ENCODE data around the gene TSPEAR. TPM values are rescaled to one million over a fixed set of nuclear protein-coding genes. Genes with fewer than 3 reads are reported as not detected.
A peak's percentile ranks its signal among the peaks of the same experiment; 100 is the strongest.

TSPEAR gene
- total and polyA plus RNA-seq, 2 of the 13 experiments (the other 11 are each of a cell fraction or from before 2014, with no cell fraction given), result 0.07 to 0.32 TPM

DNA sequence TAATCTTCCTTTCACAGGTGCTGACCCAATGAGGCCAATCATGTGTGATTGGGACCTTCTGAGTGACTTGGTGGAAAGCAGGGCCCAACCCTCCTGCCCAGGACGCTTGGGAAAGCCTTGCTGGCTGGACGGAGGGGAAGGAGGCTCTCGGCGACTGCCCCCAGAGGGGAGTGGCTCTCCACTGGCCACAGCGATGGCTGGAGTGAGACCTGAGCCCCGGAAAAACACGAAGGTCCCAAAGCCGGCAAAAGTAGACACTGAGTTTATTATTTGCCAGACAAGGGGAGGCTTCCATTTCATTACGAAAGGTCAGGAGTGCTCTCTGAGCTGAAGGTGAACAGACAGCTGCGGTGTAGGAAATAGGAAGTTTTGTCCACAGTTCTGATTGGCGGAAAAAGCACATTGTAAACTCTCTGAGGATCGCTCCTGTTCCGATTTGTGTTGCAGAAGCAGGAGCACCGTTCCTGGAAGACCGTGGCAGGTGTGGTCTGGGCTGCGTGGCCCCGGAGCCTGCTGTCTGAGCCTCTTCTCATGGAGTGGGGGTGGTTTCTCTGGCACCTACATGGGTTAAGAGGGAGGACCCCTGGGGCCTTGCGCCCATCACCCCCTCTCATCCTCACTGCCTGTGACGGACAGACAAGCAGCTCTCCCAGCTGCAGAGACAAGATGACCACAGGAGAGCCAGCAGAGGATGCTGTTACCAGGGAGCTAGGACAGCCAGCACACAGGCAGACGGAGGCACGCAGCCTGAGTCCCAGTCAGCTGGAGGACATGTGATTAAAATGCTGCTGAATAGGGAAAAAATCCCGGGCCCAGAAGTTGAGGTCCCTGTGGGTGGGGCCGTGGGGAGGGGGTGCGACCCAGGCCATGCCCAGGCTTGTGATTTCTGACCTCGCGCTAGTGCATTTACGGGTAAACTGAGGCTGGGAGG, 212.8 kb downstream of the TSPEAR start (continued):
- TF ChIP-seq MIER2 (CRISPR knock-in tag; IDR thresholded peaks at IDR 0.05) (no peak), ZNF605 (CRISPR knock-in tag; IDR thresholded peaks at IDR 0.05) (peak; percentile 57; the same call in 1 of the 2 replicates), BRCA1 (CRISPR knock-in tag; IDR thresholded peaks at IDR 0.05) (no peak), NFKB2 (CRISPR knock-in tag; IDR thresholded peaks at IDR 0.05; ENCODE audit: borderline replicate concordance) (no peak), ZBTB3 (CRISPR knock-in tag; IDR thresholded peaks at IDR 0.05; ENCODE audit: borderline replicate concordance, low read depth) (no peak), FIP1L1 (IDR thresholded peaks at IDR 0.05; ENCODE audit: borderline replicate concordance, insufficient read depth, low read depth, low read length) (no peak), LCORL (IDR thresholded peaks at IDR 0.05) (no peak), LCORL (CRISPR knock-in tag; IDR thresholded peaks at IDR 0.05) (no peak), MAFF (IDR thresholded peaks at IDR 0.05; ENCODE audit: low read depth, low read length) (0 out of 2 replicates have a peak, but pooled peaks have one; percentile 6), ZNF326 (CRISPR knock-in tag; IDR thresholded peaks at IDR 0.05; ENCODE audit: borderline replicate concordance) (no peak), TEAD3 (CRISPR knock-in tag; optimal IDR thresholded peaks at IDR 0.05; ENCODE audit: borderline replicate concordance) (no peak), ZNF670 (CRISPR knock-in tag; IDR thresholded peaks at IDR 0.05; ENCODE audit: borderline replicate concordance) (no peak), IKZF4 (CRISPR knock-in tag; IDR thresholded peaks at IDR 0.05; ENCODE audit: borderline replicate concordance, low read depth, not compliant biosample characterization) (no peak), CEBPB (IDR thresholded peaks at IDR 0.05; ENCODE audit: borderline replicate concordance, low read depth, low read length) (no peak)
- TF ChIP-seq, protein P1, sequence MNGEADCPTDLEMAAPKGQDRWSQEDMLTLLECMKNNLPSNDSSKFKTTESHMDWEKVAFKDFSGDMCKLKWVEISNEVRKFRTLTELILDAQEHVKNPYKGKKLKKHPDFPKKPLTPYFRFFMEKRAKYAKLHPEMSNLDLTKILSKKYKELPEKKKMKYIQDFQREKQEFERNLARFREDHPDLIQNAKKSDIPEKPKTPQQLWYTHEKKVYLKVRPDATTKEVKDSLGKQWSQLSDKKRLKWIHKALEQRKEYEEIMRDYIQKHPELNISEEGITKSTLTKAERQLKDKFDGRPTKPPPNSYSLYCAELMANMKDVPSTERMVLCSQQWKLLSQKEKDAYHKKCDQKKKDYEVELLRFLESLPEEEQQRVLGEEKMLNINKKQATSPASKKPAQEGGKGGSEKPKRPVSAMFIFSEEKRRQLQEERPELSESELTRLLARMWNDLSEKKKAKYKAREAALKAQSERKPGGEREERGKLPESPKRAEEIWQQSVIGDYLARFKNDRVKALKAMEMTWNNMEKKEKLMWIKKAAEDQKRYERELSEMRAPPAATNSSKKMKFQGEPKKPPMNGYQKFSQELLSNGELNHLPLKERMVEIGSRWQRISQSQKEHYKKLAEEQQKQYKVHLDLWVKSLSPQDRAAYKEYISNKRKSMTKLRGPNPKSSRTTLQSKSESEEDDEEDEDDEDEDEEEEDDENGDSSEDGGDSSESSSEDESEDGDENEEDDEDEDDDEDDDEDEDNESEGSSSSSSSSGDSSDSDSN (CRISPR knock-in tag; IDR thresholded peaks at IDR 0.05), result peak; percentile 20; the same call in 1 of the 2 replicates
- TF ChIP-seq, protein P2, sequence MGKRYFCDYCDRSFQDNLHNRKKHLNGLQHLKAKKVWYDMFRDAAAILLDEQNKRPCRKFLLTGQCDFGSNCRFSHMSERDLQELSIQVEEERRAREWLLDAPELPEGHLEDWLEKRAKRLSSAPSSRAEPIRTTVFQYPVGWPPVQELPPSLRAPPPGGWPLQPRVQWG (CRISPR knock-in tag; IDR thresholded peaks at IDR 0.05; ENCODE audit: borderline replicate concordance, low read depth), result no peak
- TF ChIP-seq, protein P3, sequence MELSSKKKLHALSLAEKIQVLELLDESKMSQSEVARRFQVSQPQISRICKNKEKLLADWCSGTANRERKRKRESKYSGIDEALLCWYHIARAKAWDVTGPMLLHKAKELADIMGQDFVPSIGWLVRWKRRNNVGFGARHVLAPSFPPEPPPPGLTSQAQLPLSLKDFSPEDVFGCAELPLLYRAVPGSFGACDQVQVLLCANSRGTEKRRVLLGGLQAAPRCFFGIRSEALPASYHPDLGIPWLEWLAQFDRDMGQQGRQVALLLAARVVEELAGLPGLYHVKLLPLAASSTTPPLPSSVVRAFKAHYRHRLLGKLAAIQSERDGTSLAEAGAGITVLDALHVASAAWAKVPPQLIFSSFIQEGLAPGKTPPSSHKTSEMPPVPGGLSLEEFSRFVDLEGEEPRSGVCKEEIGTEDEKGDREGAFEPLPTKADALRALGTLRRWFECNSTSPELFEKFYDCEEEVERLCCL (CRISPR knock-in tag; IDR thresholded peaks at IDR 0.05; ENCODE audit: borderline replicate concordance), result no peak
- TF ChIP-seq, protein P4, sequence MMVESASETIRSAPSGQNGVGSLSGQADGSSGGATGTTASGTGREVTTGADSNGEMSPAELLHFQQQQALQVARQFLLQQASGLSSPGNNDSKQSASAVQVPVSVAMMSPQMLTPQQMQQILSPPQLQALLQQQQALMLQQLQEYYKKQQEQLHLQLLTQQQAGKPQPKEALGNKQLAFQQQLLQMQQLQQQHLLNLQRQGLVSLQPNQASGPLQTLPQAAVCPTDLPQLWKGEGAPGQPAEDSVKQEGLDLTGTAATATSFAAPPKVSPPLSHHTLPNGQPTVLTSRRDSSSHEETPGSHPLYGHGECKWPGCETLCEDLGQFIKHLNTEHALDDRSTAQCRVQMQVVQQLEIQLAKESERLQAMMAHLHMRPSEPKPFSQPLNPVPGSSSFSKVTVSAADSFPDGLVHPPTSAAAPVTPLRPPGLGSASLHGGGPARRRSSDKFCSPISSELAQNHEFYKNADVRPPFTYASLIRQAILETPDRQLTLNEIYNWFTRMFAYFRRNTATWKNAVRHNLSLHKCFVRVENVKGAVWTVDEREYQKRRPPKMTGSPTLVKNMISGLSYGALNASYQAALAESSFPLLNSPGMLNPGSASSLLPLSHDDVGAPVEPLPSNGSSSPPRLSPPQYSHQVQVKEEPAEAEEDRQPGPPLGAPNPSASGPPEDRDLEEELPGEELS (CRISPR knock-in tag; IDR thresholded peaks at IDR 0.05), result no peak
- TF ChIP-seq, protein P5, sequence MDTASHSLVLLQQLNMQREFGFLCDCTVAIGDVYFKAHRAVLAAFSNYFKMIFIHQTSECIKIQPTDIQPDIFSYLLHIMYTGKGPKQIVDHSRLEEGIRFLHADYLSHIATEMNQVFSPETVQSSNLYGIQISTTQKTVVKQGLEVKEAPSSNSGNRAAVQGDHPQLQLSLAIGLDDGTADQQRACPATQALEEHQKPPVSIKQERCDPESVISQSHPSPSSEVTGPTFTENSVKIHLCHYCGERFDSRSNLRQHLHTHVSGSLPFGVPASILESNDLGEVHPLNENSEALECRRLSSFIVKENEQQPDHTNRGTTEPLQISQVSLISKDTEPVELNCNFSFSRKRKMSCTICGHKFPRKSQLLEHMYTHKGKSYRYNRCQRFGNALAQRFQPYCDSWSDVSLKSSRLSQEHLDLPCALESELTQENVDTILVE (CRISPR knock-in tag; IDR thresholded peaks at IDR 0.05), result no peak
